Measurements from ENCODE around the gene RBMS3. TPM values are rescaled to one million over a fixed set of nuclear protein-coding genes. Genes with fewer than 3 reads are reported as not detected.
A peak's percentile ranks its signal among the peaks of the same experiment; 100 is the strongest.
"Not testable (repeated sequence)": the region's sequence is repeated elsewhere in the genome, so short reads cannot be mapped to it uniquely, and the experiment has no call there.

The RBMS3 gene
- total RNA-seq, 1 experiment from 2014 or later, result 15.0 TPM

- in situ Hi-C loops (cut with HindIII; ENCODE audit: low pct_unique_long_range_greater_than_20kb, low sequenced_read_pairs), result no loop called here
- DNase-seq (ENCODE audit: low read depth), result peak; percentile 25
These were observed 240.9 kb downstream of the RBMS3 start for GRCh38 chr3:29521751-29522150.

- in situ Hi-C loops (cut with HindIII; ENCODE audit: low pct_unique_long_range_greater_than_20kb, low sequenced_read_pairs); DNase-seq (ENCODE audit: low read depth): not testable (repeated sequence)
These were observed 243.6 kb downstream of the RBMS3 start for GRCh38 chr3:29524433-29524832.

- in situ Hi-C loops (cut with HindIII; ENCODE audit: low pct_unique_long_range_greater_than_20kb, low sequenced_read_pairs), result no loop called here
- DNase-seq (ENCODE audit: low read depth), result no peak
These were observed 244.5 kb downstream of the RBMS3 start for GRCh38 chr3:29525254-29525881.

GRCh38 chr3:29527246-29527645 lies 246.4 kb downstream of the RBMS3 start:
- in situ Hi-C loops (cut with HindIII; ENCODE audit: low pct_unique_long_range_greater_than_20kb, low sequenced_read_pairs), result no loop called here
- no peak for DNase-seq (ENCODE audit: low read depth)

- no peak for DNase-seq (ENCODE audit: low read depth)
- in situ Hi-C loops (cut with HindIII; ENCODE audit: low pct_unique_long_range_greater_than_20kb, low sequenced_read_pairs), result no loop called here
These were observed 250.8 kb downstream of the RBMS3 start for GRCh38 chr3:29531644-29532043.

GRCh38 chr3:29532473-29532872 lies 251.6 kb downstream of the RBMS3 start:
- in situ Hi-C loops (cut with HindIII; ENCODE audit: low pct_unique_long_range_greater_than_20kb, low sequenced_read_pairs), result no loop called here
- DNase-seq (ENCODE audit: low read depth), result no peak

GRCh38 chr3:29534006-29534405 lies 253.1 kb downstream of the RBMS3 start:
- in situ Hi-C loops (cut with HindIII; ENCODE audit: low pct_unique_long_range_greater_than_20kb, low sequenced_read_pairs), result no loop called here

GRCh38 chr3:29536016-29536758 lies 255.3 kb downstream of the RBMS3 start:
- no peak for DNase-seq (ENCODE audit: low read depth)
- in situ Hi-C loops (cut with HindIII; ENCODE audit: low pct_unique_long_range_greater_than_20kb, low sequenced_read_pairs), result no loop called here

More at GRCh38 chr3:29534006-29534405, 253.1 kb downstream of the RBMS3 start:
- DNase-seq (ENCODE audit: low read depth), result no peak

GRCh38 chr3:29537889-29538609 lies 257.2 kb downstream of the RBMS3 start:
- DNase-seq (ENCODE audit: low read depth), result no peak
- in situ Hi-C loops (cut with HindIII; ENCODE audit: low pct_unique_long_range_greater_than_20kb, low sequenced_read_pairs), result no loop called here

- in situ Hi-C loops (cut with HindIII; ENCODE audit: low pct_unique_long_range_greater_than_20kb, low sequenced_read_pairs), result no loop called here
- no peak for DNase-seq (ENCODE audit: low read depth)
These were observed 257.7 kb downstream of the RBMS3 start for GRCh38 chr3:29538610-29538958.

- in situ Hi-C loops (cut with HindIII; ENCODE audit: low pct_unique_long_range_greater_than_20kb, low sequenced_read_pairs), result no loop called here
- DNase-seq (ENCODE audit: low read depth), result no peak
These were observed 259.7 kb downstream of the RBMS3 start for GRCh38 chr3:29540544-29540943.

- no peak for DNase-seq (ENCODE audit: low read depth)
- in situ Hi-C loops (cut with HindIII; ENCODE audit: low pct_unique_long_range_greater_than_20kb, low sequenced_read_pairs), result no loop called here
These were observed 264.0 kb downstream of the RBMS3 start for GRCh38 chr3:29544701-29545363.

GRCh38 chr3:29545615-29546014 lies 264.7 kb downstream of the RBMS3 start:
- in situ Hi-C loops (cut with HindIII; ENCODE audit: low pct_unique_long_range_greater_than_20kb, low sequenced_read_pairs), result no loop called here
- DNase-seq (ENCODE audit: low read depth), result no peak

- in situ Hi-C loops (cut with HindIII; ENCODE audit: low pct_unique_long_range_greater_than_20kb, low sequenced_read_pairs), result no loop called here
These were observed 271.2 kb downstream of the RBMS3 start for GRCh38 chr3:29552051-29552450.

GRCh38 chr3:29554566-29554965 lies 273.7 kb downstream of the RBMS3 start:
- in situ Hi-C loops (cut with HindIII; ENCODE audit: low pct_unique_long_range_greater_than_20kb, low sequenced_read_pairs), result no loop called here
- DNase-seq (ENCODE audit: low read depth), result no peak

More at GRCh38 chr3:29552051-29552450, 271.2 kb downstream of the RBMS3 start:
- DNase-seq (ENCODE audit: low read depth), result no peak

GRCh38 chr3:29555590-29555989 lies 274.7 kb downstream of the RBMS3 start:
- no peak for DNase-seq (ENCODE audit: low read depth)
- in situ Hi-C loops (cut with HindIII; ENCODE audit: low pct_unique_long_range_greater_than_20kb, low sequenced_read_pairs), result no loop called here

- in situ Hi-C loops (cut with HindIII; ENCODE audit: low pct_unique_long_range_greater_than_20kb, low sequenced_read_pairs), result no loop called here
- no peak for DNase-seq (ENCODE audit: low read depth)
These were observed 276.3 kb downstream of the RBMS3 start for GRCh38 chr3:29557186-29557585.

- DNase-seq (ENCODE audit: low read depth), result no peak
- in situ Hi-C loops (cut with HindIII; ENCODE audit: low pct_unique_long_range_greater_than_20kb, low sequenced_read_pairs), result no loop called here
These were observed 277.0 kb downstream of the RBMS3 start for GRCh38 chr3:29557825-29558224.

Measured in Caki2 (cell line).